HepG2 (cell line): ENCODE data around the gene TSPAN5.

ENCODE experiments used
- BRF2 ChIP-seq: sonication (generic); formaldehyde crosslinking; IDR thresholded peaks from 2 replicates; pipeline ENCODE4 v1.8.1; 2022; ENCODE audit warnings: mild to moderate bottlenecking, missing genetic modification reagents
- FOXA1 ChIP-seq, 2 experiments: fragments of 450-650 bp in 1 of 2; sonication (generic) in 1 of 2; formaldehyde crosslinking in 1 of 2; IDR thresholded peaks; 2 replicates each; pipeline versions ENCODE4 v1.4.0 to v1.6.1; 2016 to 2020; ENCODE audit warnings: missing genetic modification reagents in 1 of 2
- HHEX ChIP-seq: IDR thresholded peaks from 2 replicates; pipeline ENCODE4 v1.6.1; 2016; ENCODE audit warnings: control low read depth
- ZBTB33 ChIP-seq: sonication (generic); formaldehyde crosslinking; IDR thresholded peaks from 2 replicates; pipeline ENCODE4 v1.4.0; 2020; ENCODE audit warnings: missing genetic modification reagents
- TF ChIP-seq, protein P1 (sequence below): sonication (generic); formaldehyde crosslinking; IDR thresholded peaks from 2 replicates; pipeline ENCODE4 v1.8.0; 2022; ENCODE audit warnings: missing genetic modification reagents, mild to moderate bottlenecking, moderate library complexity, borderline replicate concordance

DNA sequence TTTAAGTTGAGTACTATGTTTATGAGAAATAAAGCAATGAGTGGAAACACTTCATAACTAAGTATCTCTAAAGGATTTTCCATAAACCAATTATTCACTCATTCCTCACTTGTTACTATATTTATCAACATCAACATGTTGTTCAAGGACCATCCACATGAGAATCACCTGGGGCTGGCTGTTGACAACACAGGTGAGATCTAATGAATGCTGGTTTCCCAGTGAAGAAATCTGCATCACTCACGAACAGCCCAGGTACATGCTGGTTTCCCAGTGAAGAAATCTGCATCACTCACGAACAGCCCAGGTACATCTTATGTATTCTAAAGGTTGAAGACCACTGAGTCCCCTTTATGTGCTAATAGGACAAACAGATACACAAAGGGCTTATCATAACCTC lies 32.5 kb downstream of the TSPAN5 start:
- TF ChIP-seq HHEX (CRISPR knock-in tag) (no peak), BRF2 (CRISPR knock-in tag) (no peak), ZBTB33 (CRISPR knock-in tag) (no peak), FOXA1 (IDR thresholded peaks at IDR 0.05) (no peak), FOXA1 (CRISPR knock-in tag; IDR thresholded peaks at IDR 0.05) (no peak)
- TF ChIP-seq, protein P1, sequence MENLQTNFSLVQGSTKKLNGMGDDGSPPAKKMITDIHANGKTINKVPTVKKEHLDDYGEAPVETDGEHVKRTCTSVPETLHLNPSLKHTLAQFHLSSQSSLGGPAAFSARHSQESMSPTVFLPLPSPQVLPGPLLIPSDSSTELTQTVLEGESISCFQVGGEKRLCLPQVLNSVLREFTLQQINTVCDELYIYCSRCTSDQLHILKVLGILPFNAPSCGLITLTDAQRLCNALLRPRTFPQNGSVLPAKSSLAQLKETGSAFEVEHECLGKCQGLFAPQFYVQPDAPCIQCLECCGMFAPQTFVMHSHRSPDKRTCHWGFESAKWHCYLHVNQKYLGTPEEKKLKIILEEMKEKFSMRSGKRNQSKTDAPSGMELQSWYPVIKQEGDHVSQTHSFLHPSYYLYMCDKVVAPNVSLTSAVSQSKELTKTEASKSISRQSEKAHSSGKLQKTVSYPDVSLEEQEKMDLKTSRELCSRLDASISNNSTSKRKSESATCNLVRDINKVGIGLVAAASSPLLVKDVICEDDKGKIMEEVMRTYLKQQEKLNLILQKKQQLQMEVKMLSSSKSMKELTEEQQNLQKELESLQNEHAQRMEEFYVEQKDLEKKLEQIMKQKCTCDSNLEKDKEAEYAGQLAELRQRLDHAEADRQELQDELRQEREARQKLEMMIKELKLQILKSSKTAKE (CRISPR knock-in tag) = no peak
